SK-N-SH treated with all-trans-retinoic acid at 6 μM for 48 hours (cell line): Measurements from ENCODE around the gene VSTM4.

Experiments used
- CREB5 ChIP-seq: fragments of 250-450 bp; sonication (Bioruptor Pico); IDR thresholded peaks from 2 replicates; pipeline ENCODE4 v1.5.1; 2020; ENCODE audit warnings: low read depth, mild to moderate bottlenecking, moderate library complexity
- ESRRG ChIP-seq: fragments of 250-450 bp; sonication (Bioruptor Pico); IDR thresholded peaks from 2 replicates; pipeline ENCODE4 v1.6.1; 2021; ENCODE audit warnings: mild to moderate bottlenecking
- PATZ1 ChIP-seq: fragments of 250-450 bp; sonication (Bioruptor Pico); IDR thresholded peaks from 2 replicates; pipeline ENCODE4 v1.8.0; 2020; ENCODE audit warnings: mild to moderate bottlenecking, moderate library complexity, borderline replicate concordance
- POU6F1 ChIP-seq: fragments of 250-450 bp; sonication (Bioruptor Pico); IDR thresholded peaks from 2 replicates; pipeline ENCODE4 v1.8.0; 2021; ENCODE audit warnings: low read depth, mild to moderate bottlenecking, moderate library complexity, borderline replicate concordance
- PPARA ChIP-seq: fragments of 250-450 bp; sonication (Bioruptor Pico); IDR thresholded peaks from 2 replicates; pipeline ENCODE4 v1.5.0; 2020; ENCODE audit warnings: mild to moderate bottlenecking, borderline replicate concordance
- TCF4 ChIP-seq: fragments of 250-450 bp; sonication (Bioruptor Pico); IDR thresholded peaks from 2 replicates; pipeline ENCODE4 v1.8.0; 2021; ENCODE audit warnings: mild to moderate bottlenecking, moderate library complexity, borderline replicate concordance

GRCh38 chr10:48999346-48999745 is 116.0 kb downstream of the VSTM4 start:
- TF ChIP-seq PPARA (CRISPR knock-in tag) (no peak), TCF4 (no peak), PATZ1 (CRISPR knock-in tag) (no peak), CREB5 (no peak), POU6F1 (CRISPR knock-in tag) (no peak), ESRRG (CRISPR knock-in tag) (no peak)
